Subcutaneous preadipocyte (primary cell): Measurements from ENCODE around the gene FBLN5. TPM values are rescaled to one million over a fixed set of nuclear protein-coding genes. Genes with fewer than 3 reads are reported as not detected.

Source experiments
- total RNA-seq: library from RNA; depleted of rRNA; stranded (reverse); fragments of >200 nt; gene quantifications from 2 replicates; pipeline ENCODE4 v1.2.3, GENCODE V29; 2012

The FBLN5 gene
- 34.2 and 41.1 TPM in 2 replicates for total RNA-seq

GRCh38 chr14:91947475-91948184 is at the start of gene FBLN5:
Gene FBLN5, minus strand, starts transcription at chr14:91947694. Its CDS starts 465 bp downstream, at chr14:91947229.

GRCh38 chr14:91867316-91867988 is 80.0 kb downstream of the FBLN5 start, which contains the start of gene TC2N:
Gene TC2N, minus strand, starts transcription at chr14:91867536. Its CDS starts 53,767 bp downstream, at chr14:91813769.

Other genes with a start within 250 kb of the FBLN5 start
- gene CATSPERB, start 215.6 kb downstream of the FBLN5 start, total RNA-seq: under 0.01 TPM in 1 of 2 replicates, not detected in the other
- 1.2 and 1.5 TPM in 2 replicates for gene TC2N, start 80.2 kb downstream of the FBLN5 start, total RNA-seq
- gene TRIP11, start 92.4 kb upstream of the FBLN5 start, total RNA-seq: 23.1 and 28.2 TPM in 2 replicates
- 19.1 and 23.5 TPM in 2 replicates for gene ATXN3, start 158.9 kb upstream of the FBLN5 start, total RNA-seq
- gene NDUFB1, start 174.0 kb upstream of the FBLN5 start, total RNA-seq: 155 and 202 TPM in 2 replicates
- gene CPSF2, start 174.3 kb upstream of the FBLN5 start, total RNA-seq: 37.5 and 47.7 TPM in 2 replicates